ENCODE results near the gene NKAPD1.
"Not testable (repeated sequence)": the region's sequence is repeated elsewhere in the genome, so short reads cannot be mapped to it uniquely, and the experiment has no call there.

Gene NKAPD1
- total RNA-seq = 47.4 to 78.3 (median 62.3) reads per million in 4 experiments

- peak; percentile 76 for DNase-seq
These were observed at the start of gene NKAPD1, which contains the start of gene PIH1D2 for GRCh38 chr11:112073941-112074811. Gene NKAPD1 (plus strand): TSS chr11:112074299. CDS start chr11:112075575, 1,276 bp downstream. Gene PIH1D2 (minus strand): TSS chr11:112074017. CDS start chr11:112073174, 843 bp downstream.

GRCh38 chr11:112024773-112025678 is 49.1 kb upstream of the NKAPD1 start, which contains the start of gene DLAT:
Gene DLAT (plus strand): TSS chr11:112025408. CDS start chr11:112025473, 65 bp downstream.
- DNase-seq = peak; percentile 64

GRCh38 chr11:112025707-112026106 is 48.4 kb upstream of the NKAPD1 start:
- no peak for DNase-seq

- DNase-seq = not testable (repeated sequence)
These were observed 47.2 kb upstream of the NKAPD1 start for GRCh38 chr11:112026784-112027410.

GRCh38 chr11:112029460-112029859 is 44.6 kb upstream of the NKAPD1 start:
- no peak for DNase-seq

GRCh38 chr11:112033902-112034301 is 40.2 kb upstream of the NKAPD1 start:
- DNase-seq = no peak

GRCh38 chr11:112037527-112037926 is 36.6 kb upstream of the NKAPD1 start:
- no peak for DNase-seq

- DNase-seq = no peak
These were observed 31.7 kb upstream of the NKAPD1 start for GRCh38 chr11:112042161-112042960.

- no peak for DNase-seq
These were observed 31.2 kb upstream of the NKAPD1 start for GRCh38 chr11:112042961-112043304.

- no peak for DNase-seq
These were observed 29.1 kb upstream of the NKAPD1 start for GRCh38 chr11:112044961-112045360.

GRCh38 chr11:112046647-112047046 is 27.5 kb upstream of the NKAPD1 start:
- DNase-seq = not testable (repeated sequence)

- DNase-seq = not testable (repeated sequence)
These were observed 25.8 kb upstream of the NKAPD1 start for GRCh38 chr11:112048256-112048655.

GRCh38 chr11:112049777-112050176 is 24.3 kb upstream of the NKAPD1 start:
- no peak for DNase-seq

- no peak for DNase-seq
These were observed 23.4 kb upstream of the NKAPD1 start for GRCh38 chr11:112050721-112051120.

- DNase-seq = no peak
These were observed 22.3 kb upstream of the NKAPD1 start for GRCh38 chr11:112051768-112052167.

- DNase-seq = no peak
These were observed 16.9 kb upstream of the NKAPD1 start for GRCh38 chr11:112057170-112057569.

GRCh38 chr11:112058103-112058502 is 16.0 kb upstream of the NKAPD1 start:
- no peak for DNase-seq

- DNase-seq = no peak
These were observed 11.2 kb upstream of the NKAPD1 start for GRCh38 chr11:112062923-112063322.

- DNase-seq = no peak
These were observed 8.6 kb downstream of the NKAPD1 start for GRCh38 chr11:112082729-112083128.

GRCh38 chr11:112085822-112086421 is 11.8 kb downstream of the NKAPD1 start:
- DNase-seq = no peak

- peak; percentile 94 for DNase-seq
These were observed 12.5 kb downstream of the NKAPD1 start, which contains the start of the genes SDHD and TIMM8B for GRCh38 chr11:112086422-112087191. Gene SDHD (plus strand): TSS chr11:112086873. CDS start chr11:112086908, 35 bp downstream. Gene TIMM8B (minus strand): TSS chr11:112086756. CDS start chr11:112086723, 33 bp downstream.
